Muscle layer of colon (tissue), 2 donors: Measurements from ENCODE around the gene KANK3.
"Not testable (repeated sequence)": the region's sequence is repeated elsewhere in the genome, so short reads cannot be mapped to it uniquely, and the experiment has no call there.

ENCODE experiments used
- H3K27ac ChIP-seq: one replicate; pipeline ENCODE4 v1.7.0; 2013; ENCODE audit warnings: low read depth, mild to moderate bottlenecking, low read length, moderate library complexity
- H3K27me3 ChIP-seq, 2 donors: one replicate each; pipeline ENCODE4 v1.7.0; 2013; ENCODE audit warnings: low read length in 2 of 2, mild to moderate bottlenecking in 2 of 2; ENCODE audit not compliant: insufficient read depth in 2 of 2, control insufficient read depth in 1 of 2
- H3K36me3 ChIP-seq: one replicate; pipeline ENCODE4 v1.7.0; 2013; ENCODE audit warnings: mild to moderate bottlenecking, low read length; ENCODE audit not compliant: insufficient read depth
- H3K4me1 ChIP-seq: one replicate; pipeline ENCODE4 v1.7.0; 2013; ENCODE audit warnings: mild to moderate bottlenecking, low read length; ENCODE audit not compliant: insufficient read depth
- H3K4me3 ChIP-seq, 2 donors: one replicate each; pipeline ENCODE4 v1.7.0; 2013; ENCODE audit warnings: low read length in 2 of 2, low read depth in 1 of 2, mild to moderate bottlenecking in 1 of 2, moderate library complexity in 1 of 2
- H3K9ac ChIP-seq: one replicate; pipeline ENCODE4 v1.7.0; 2013; ENCODE audit warnings: low read length
- H3K9me3 ChIP-seq: one replicate; pipeline ENCODE4 v1.7.0; 2013; ENCODE audit warnings: mild to moderate bottlenecking, low read length
- donor health status: abdominal sarcoma.
- donor health status: Adenocarcinoma of cecum.

Gene KANK3

GRCh38 chr19:8349629-8350372, 6.7 kb upstream of the KANK3 start:
- H3K36me3 ChIP-seq, H3K27ac ChIP-seq, H3K9me3 ChIP-seq, H3K27me3 ChIP-seq, H3K9ac ChIP-seq, H3K4me3 ChIP-seq, H3K4me1 ChIP-seq: not testable (repeated sequence)

DNA sequence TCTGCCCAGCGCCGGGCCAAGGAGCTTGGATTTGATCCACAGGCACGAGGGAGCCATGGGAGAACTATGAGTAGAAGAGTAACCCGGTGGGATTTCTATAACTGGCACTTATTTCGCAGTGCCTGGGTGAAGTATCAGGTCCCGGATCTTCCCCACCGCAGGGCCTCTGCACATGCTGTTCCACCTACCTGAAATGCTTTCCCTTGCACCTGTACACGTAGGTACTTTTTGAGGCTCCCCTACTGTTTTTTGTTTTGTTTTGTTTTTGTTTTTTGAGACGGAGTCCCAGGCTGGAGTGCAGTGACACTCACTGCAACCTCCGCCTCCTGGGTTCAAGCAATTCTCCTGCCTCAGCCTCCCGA, 402 bp upstream of the KANK3 start:
- no peak overlapping the region for H3K27ac ChIP-seq
- H3K27me3 ChIP-seq, result peaks cover 5 to 35% of the 10 kb centered on the region in 2 donors
- H3K4me3 ChIP-seq, result peak overlapping the region in 1 of 2 donors; percentile 23
- H3K9ac ChIP-seq, result no peak overlapping the region
- no peaks in the 10 kb centered on the region for H3K9me3 ChIP-seq
- no peaks in the 10 kb centered on the region for H3K36me3 ChIP-seq
- peaks cover 5% of the 10 kb centered on the region for H3K4me1 ChIP-seq

DNA sequence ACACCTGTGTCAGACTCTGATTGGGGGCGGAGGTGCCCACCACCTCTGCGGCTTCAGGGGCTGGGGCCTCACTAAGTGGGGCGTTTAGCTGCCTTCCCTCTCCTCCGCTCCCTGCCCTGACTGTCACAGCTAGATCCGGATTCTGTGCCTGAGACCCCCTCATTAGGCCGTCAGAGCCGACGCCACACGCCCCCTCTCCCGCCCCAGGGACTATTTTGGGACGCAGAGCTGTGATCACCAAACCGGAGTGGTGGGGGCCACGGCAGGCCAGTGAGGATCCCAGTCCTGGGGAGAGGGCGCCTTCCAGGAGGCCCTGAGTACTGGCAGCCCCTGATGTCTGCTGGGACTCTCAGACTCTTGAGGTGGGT, 762 bp downstream of the KANK3 start:
- Histone ChIP-seq H3K4me3 (no peak overlapping the region), H3K9ac (no peak overlapping the region), H3K27ac (no peak overlapping the region), H3K36me3 (no peaks in the 10 kb centered on the region), H3K4me1 (peaks cover 5% of the 10 kb centered on the region), H3K9me3 (no peaks in the 10 kb centered on the region), H3K27me3 (peaks cover 5 to 40% of the 10 kb centered on the region in 2 donors)

DNA sequence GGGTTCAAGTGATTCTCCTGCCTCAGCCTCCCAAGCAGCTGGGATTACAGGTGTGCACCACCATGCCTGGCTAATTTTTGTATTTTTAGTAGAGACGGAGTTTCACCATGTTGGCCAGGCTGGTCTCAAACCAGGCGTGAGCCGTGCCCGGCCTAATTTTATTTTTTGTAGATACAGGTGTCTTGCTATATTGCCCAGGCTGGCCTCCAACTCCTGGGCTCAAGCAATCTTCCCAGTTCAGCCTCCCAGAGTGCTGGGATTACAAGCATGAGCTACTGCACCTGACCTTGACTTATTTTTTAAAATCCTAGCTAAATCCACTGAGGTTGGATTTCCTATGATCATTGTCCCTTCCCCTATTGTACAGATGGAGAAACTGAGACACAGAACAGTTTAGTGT, 1.6 kb downstream of the KANK3 start:
- not testable (repeated sequence) for H3K27ac ChIP-seq, H3K4me3 ChIP-seq, H3K4me1 ChIP-seq, H3K36me3 ChIP-seq, H3K9ac ChIP-seq, H3K9me3 ChIP-seq
- peaks cover 5 to 40% of the 10 kb centered on the region in 2 donors for H3K27me3 ChIP-seq

GRCh38 chr19:8340341-8341096, 2.5 kb downstream of the KANK3 start:
- Histone ChIP-seq H3K27me3 (peaks cover 12 to 50% of the 10 kb centered on the region in 2 donors), H3K4me1 (peaks cover 5% of the 10 kb centered on the region), H3K9me3 (no peaks in the 10 kb centered on the region), H3K4me3 (no peak overlapping the region), H3K9ac (no peak overlapping the region), H3K27ac (no peak overlapping the region), H3K36me3 (no peaks in the 10 kb centered on the region)

- no peak overlapping the region for H3K27ac ChIP-seq
- no peaks in the 10 kb centered on the region for H3K36me3 ChIP-seq
- no peak overlapping the region for H3K9ac ChIP-seq
- H3K4me1 ChIP-seq, result peaks cover 5% of the 10 kb centered on the region
- no peaks in the 10 kb centered on the region for H3K9me3 ChIP-seq
- H3K4me3 ChIP-seq, result no peak overlapping the region
- H3K27me3 ChIP-seq, result peaks cover 19 to 57% of the 10 kb centered on the region in 2 donors
Observed at GRCh38 chr19:8338835-8339234, 4.2 kb downstream of the KANK3 start.

DNA sequence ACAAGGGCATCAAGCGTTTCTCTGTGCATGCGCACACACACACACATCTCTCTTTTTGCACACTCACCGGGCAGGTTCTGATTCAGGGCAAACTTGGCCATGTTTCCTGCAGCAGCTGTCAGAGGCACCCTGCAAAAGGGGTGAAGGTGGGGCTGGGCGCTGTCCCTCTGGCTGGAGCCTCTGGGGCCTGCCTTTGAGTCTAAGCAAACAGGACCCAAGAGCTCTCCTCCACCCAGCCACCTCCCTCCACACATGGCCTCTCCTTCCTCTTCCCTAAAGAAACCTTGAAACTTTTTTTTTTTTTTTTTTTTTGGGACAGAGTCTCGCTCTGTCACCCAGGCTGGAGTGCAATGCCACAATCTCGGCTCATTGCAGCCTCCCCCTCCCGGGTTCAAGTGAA, 5.3 kb downstream of the KANK3 start:
- Histone ChIP-seq H3K36me3 (no peaks in the 10 kb centered on the region), H3K4me3 (no peak overlapping the region), H3K9me3 (no peaks in the 10 kb centered on the region), H3K27ac (no peak overlapping the region), H3K27me3 (peaks cover 23 to 55% of the 10 kb centered on the region in 2 donors), H3K4me1 (peaks cover 5% of the 10 kb centered on the region), H3K9ac (no peak overlapping the region)

- Histone ChIP-seq H3K9me3 (no peaks in the 10 kb centered on the region), H3K4me1 (peaks cover 5% of the 10 kb centered on the region), H3K27ac (no peak overlapping the region), H3K9ac (no peak overlapping the region), H3K27me3 (peaks cover 23 to 45% of the 10 kb centered on the region in 2 donors), H3K4me3 (no peak overlapping the region), H3K36me3 (no peaks in the 10 kb centered on the region)
Observed at GRCh38 chr19:8336660-8337059, 6.4 kb downstream of the KANK3 start.

DNA sequence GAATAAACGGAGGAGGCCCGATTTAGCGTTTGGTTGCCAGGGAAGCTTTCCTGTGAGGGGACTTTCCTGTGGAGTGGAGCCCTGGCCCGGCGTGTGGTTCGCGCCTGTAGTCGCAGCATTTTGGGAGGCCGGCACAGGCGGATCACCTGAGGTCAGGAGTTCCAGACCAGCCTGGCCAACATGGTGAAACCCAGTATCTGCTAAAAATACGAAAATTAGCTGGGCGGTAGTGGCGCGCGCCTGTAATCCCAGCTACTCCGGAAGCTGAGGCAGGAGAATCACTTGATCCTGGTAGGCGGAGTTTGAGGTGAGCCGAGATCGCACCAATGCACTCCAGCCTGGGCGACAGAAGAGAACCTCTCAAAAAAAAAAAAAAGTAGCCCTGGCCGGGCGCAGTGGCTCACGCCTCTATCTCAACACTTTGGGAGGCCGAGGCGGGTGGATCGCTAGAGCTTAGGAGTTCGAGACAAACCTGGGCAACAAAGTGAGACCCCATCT, 6.9 kb downstream of the KANK3 start:
- H3K27ac ChIP-seq, result no peak overlapping the region
- peaks cover 23 to 42% of the 10 kb centered on the region in 2 donors for H3K27me3 ChIP-seq
- H3K4me3 ChIP-seq, result no peak overlapping the region
- peaks cover 5% of the 10 kb centered on the region for H3K4me1 ChIP-seq
- H3K36me3 ChIP-seq, result no peaks in the 10 kb centered on the region
- no peak overlapping the region for H3K9ac ChIP-seq
- H3K9me3 ChIP-seq, result no peaks in the 10 kb centered on the region

DNA sequence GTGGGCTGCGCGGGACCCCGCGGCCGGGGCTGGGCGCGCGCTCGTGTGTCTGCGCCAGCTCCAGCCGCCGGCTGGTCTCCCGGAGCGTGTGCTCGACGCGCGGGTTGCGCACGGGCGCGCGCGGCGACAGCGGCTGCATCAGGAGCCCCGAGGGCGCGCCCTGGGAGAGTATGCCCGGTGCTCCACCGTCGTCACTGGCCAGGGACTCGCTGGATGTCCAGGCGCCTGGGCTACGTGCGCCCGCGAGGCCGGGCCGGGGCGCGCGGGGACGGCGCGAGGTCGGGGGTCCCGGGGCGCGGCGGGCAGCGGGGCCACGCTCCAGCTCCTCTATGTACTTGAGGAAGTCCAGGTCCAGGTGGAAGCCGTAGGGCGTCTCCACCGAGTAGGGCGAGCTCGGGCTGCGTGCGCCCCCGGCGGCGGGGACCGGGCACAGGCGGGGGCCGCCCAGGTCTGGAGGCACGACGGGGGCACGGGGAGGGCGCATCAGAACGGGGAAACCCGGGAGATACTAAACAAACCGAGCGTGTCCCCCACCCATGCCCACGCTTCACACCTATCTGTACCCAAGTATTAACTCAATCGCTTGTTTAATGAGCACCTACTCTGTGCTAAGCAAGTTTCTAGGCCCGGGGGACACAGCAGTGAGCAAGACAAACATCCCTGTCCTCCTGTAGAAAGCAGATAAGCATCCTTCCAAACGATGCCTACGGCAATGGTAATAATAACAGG, 7.6 kb downstream of the KANK3 start:
- peaks cover 1% of the 10 kb centered on the region for H3K4me1 ChIP-seq
- no peaks in the 10 kb centered on the region for H3K36me3 ChIP-seq
- no peak overlapping the region for H3K9ac ChIP-seq
- peaks cover 20 to 37% of the 10 kb centered on the region in 2 donors for H3K27me3 ChIP-seq
- H3K9me3 ChIP-seq, result no peaks in the 10 kb centered on the region
- H3K4me3 ChIP-seq, result no peak overlapping the region
- no peak overlapping the region for H3K27ac ChIP-seq
